Spleen (tissue), 7 donors: Measurements from ENCODE around the gene ZNF525.

ENCODE experiments used
- POLR2A ChIP-seq, 3 donors: fragments of 450-650 bp; IDR thresholded peaks; one replicate each; pipeline ENCODE4 v1.5.1; 2017; ENCODE audit warnings: antibody characterized with exemption in 3 of 3, mild to moderate bottlenecking in 1 of 3
- POLR2AphosphoS5 ChIP-seq, 3 donors: sonication (generic); formaldehyde crosslinking; IDR thresholded peaks; one replicate each; pipeline ENCODE4 v1.5.1; 2017; ENCODE audit warnings: antibody characterized with exemption in 3 of 3
- TF ChIP-seq, protein P1 (sequence below), 11 experiments: fragments of 200-600 bp in 7 of 11; fragments of 450-650 bp in 4 of 11; sonication (generic) in 4 of 11; IDR thresholded peaks in 8 of 11; conservative IDR thresholded peaks in 3 of 11; 1 replicate in 7 of 11; 2 replicates in 4 of 11; pipeline versions ENCODE4 v1.4.0 to v1.8.0; 2016 to 2021; ENCODE audit warnings: antibody characterized with exemption in 11 of 11, inconsistent platforms in 4 of 11, mild to moderate bottlenecking in 1 of 11
- donor health status: DM: no; HTN: no; CAD: no; lungs with moderate emphysema.
- donor health status: DM: no; HTN: no; CAD: no.
- donor health status: DM: no; HTN: no; CAD: no.

DNA sequence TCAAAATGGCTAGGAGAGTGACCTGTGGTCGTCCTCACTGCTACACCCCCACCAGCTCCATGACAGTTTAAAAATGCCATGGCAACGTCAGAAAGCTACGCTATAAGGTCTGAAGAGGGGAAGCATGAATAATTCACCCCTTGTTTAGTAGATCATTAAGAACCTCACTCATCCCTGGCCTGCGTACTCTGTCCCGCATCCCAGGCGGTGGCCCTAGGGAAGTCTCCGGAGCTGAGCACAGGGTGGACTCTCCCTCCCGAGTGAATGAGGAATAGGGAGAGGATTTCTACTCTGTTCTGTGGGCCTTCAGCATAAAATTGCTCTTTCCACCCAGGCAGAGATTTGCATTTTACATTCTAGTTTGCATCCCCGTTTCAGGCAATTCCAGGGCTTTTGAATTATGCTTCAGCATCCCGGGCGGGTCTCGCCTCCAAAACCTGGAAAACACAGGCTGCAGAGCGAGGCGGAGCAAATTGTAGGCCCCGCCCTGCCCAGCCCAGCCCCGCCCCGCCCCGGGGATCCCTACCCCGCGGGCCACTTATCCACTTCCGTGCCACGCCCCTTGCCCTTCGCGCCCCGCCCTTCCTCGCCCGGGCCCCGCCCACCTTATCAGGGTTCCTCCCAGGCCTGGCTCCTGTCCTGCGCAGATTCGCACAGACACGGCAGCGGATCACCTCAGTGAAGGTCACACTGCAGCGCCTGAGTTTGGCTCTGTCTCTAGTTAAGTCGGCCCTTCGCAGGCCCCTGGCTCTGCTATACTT, 7.5 kb upstream of the ZNF525 start:
- TF ChIP-seq, protein P1, sequence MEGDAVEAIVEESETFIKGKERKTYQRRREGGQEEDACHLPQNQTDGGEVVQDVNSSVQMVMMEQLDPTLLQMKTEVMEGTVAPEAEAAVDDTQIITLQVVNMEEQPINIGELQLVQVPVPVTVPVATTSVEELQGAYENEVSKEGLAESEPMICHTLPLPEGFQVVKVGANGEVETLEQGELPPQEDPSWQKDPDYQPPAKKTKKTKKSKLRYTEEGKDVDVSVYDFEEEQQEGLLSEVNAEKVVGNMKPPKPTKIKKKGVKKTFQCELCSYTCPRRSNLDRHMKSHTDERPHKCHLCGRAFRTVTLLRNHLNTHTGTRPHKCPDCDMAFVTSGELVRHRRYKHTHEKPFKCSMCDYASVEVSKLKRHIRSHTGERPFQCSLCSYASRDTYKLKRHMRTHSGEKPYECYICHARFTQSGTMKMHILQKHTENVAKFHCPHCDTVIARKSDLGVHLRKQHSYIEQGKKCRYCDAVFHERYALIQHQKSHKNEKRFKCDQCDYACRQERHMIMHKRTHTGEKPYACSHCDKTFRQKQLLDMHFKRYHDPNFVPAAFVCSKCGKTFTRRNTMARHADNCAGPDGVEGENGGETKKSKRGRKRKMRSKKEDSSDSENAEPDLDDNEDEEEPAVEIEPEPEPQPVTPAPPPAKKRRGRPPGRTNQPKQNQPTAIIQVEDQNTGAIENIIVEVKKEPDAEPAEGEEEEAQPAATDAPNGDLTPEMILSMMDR (IDR thresholded peaks at IDR 0.05 in 8 of 11, conservative IDR thresholded peaks at IDR 0.05 in 3 of 11) = no peak
- TF ChIP-seq POLR2A (IDR thresholded peaks at IDR 0.05) (no peak), POLR2AphosphoS5 (IDR thresholded peaks at IDR 0.05) (no peak)
